K562 (cell line): ENCODE data around the gene RPL18A. TPM values are rescaled to one million over a fixed set of nuclear protein-coding genes. Genes with fewer than 3 reads are reported as not detected.
A peak's percentile ranks its signal among the peaks of the same experiment; 100 is the strongest.

Source experiments
- ARID2 ChIP-seq: fragments of 450-650 bp; IDR thresholded peaks from 2 replicates; pipeline ENCODE4 v1.6.1; 2017; ENCODE audit warnings: antibody characterized with exemption, mild to moderate bottlenecking
- CXXC5 ChIP-seq: fragments of 250-450 bp; sonication (Bioruptor Pico); IDR thresholded peaks from 2 replicates; pipeline ENCODE4 v1.8.0; 2022; ENCODE audit warnings: inconsistent platforms, mild to moderate bottlenecking, moderate library complexity
- FOXK2 ChIP-seq, 2 experiments: fragments of 450-650 bp; IDR thresholded peaks in 1 of 2; conservative IDR thresholded peaks in 1 of 2; 2 replicates each; pipeline ENCODE4 v1.6.1; 2016; ENCODE audit warnings: low read depth in 2 of 2, mild to moderate bottlenecking in 1 of 2
- HNRNPUL1 ChIP-seq: fragments of 200-400 bp; formaldehyde crosslinking; IDR thresholded peaks from 2 replicates; pipeline ENCODE4 v1.6.1; 2017; ENCODE audit warnings: low read length
- KLF1 ChIP-seq: fragments of 450-650 bp; IDR thresholded peaks from 2 replicates; pipeline ENCODE4 v1.6.1; 2016; ENCODE audit warnings: missing genetic modification characterization, missing compliant biosample characterization
- NCOA6 ChIP-seq: fragments of 450-650 bp; IDR thresholded peaks from 2 replicates; pipeline ENCODE4 v1.6.1; 2017; ENCODE audit warnings: mild to moderate bottlenecking
- RBM39 ChIP-seq: fragments of 200-400 bp; formaldehyde crosslinking; optimal IDR thresholded peaks from 2 replicates; pipeline ENCODE3; 2018; ENCODE audit warnings: low read depth, low read length
- RCOR1 ChIP-seq, 2 experiments: IDR thresholded peaks; 2 replicates each; pipeline ENCODE4 v1.6.1; 2012; ENCODE audit warnings: low read depth in 2 of 2, low read length in 2 of 2, borderline replicate concordance in 1 of 2, improper control_type of control experiment in 1 of 2
- RUNX1 ChIP-seq: sonication (generic); IDR thresholded peaks from 2 replicates; pipeline ENCODE4 v1.6.1; 2016; ENCODE audit warnings: antibody characterized with exemption, low read depth
- SIN3A ChIP-seq, 2 experiments: fragments of 150-350 bp in 1 of 2; IDR thresholded peaks; 2 replicates each; pipeline ENCODE4 v1.6.1; 2011 to 2016; ENCODE audit warnings: borderline replicate concordance in 2 of 2, low read depth in 2 of 2, low read length in 2 of 2, mild to moderate bottlenecking in 2 of 2, moderate library complexity in 2 of 2; ENCODE audit not compliant: control insufficient read depth in 1 of 2
- TCF7 ChIP-seq: sonication (generic); IDR thresholded peaks from 2 replicates; pipeline ENCODE4 v1.6.1; 2016; ENCODE audit warnings: antibody characterized with exemption, borderline replicate concordance
- WHSC1 ChIP-seq: IDR thresholded peaks from one replicate; pipeline ENCODE4 v1.6.1; 2012; ENCODE audit warnings: low read length, control low read depth, inconsistent platforms
- ZNF239 ChIP-seq: fragments of 250-450 bp; sonication (Bioruptor Pico); IDR thresholded peaks from 2 replicates; pipeline ENCODE4 v1.4.0; 2020; ENCODE audit warnings: mild to moderate bottlenecking
- ZNF561 ChIP-seq: fragments of 450-650 bp; formaldehyde crosslinking; conservative IDR thresholded peaks from 2 replicates; pipeline ENCODE4 v1.4.0; 2020; ENCODE audit warnings: mild to moderate bottlenecking, moderate library complexity
- ZNF589 ChIP-seq: fragments of 200-800 bp; sonication (Bioruptor generic); IDR thresholded peaks from 2 replicates; pipeline ENCODE4 v1.6.1; 2016; ENCODE audit warnings: low read depth, missing genetic modification characterization, missing compliant biosample characterization
- polyA plus RNA-seq, 8 experiments: library from polyadenylated mRNA; depleted of rRNA in 4 of 8; stranded (reverse) in 5 of 8; unstranded in 3 of 8; fragments of >200 nt; fragmentation: Nextera tagmentation in 2 of 8; fragmentation: Illumina TruSeq in 1 of 8; extraction: Ambion mirVana in 2 of 8; extraction: Trizol in 1 of 8; gene quantifications; 2 replicates each; pipeline versions ENCODE4 v1.2.1 to v1.2.3, GENCODE V29; 2011 to 2014; ENCODE audit warnings: inconsistent platforms in 1 of 8, missing spikeins in 1 of 8
- total RNA-seq, 7 experiments: library from RNA; depleted of rRNA in 6 of 7; stranded (reverse); fragments of >200 nt in 6 of 7; fragmentation: Illumina TruSeq in 2 of 7; extraction: Trizol in 2 of 7; gene quantifications; 2 replicates each; pipeline versions ENCODE4 v1.2.1 to v1.2.3, GENCODE V29; 2011 to 2021; ENCODE audit warnings: low replicate concordance in 1 of 7
- TF ChIP-seq, protein P1 (sequence below): fragments of 450-650 bp; formaldehyde crosslinking; IDR thresholded peaks from 2 replicates; pipeline ENCODE4 v1.4.0; 2022; ENCODE audit warnings: mild to moderate bottlenecking, moderate library complexity
- TF ChIP-seq, protein P2 (sequence below): conservative IDR thresholded peaks from 2 replicates; pipeline ENCODE4 v1.6.1; 2011; ENCODE audit warnings: low read depth, mild to moderate bottlenecking, low read length; ENCODE audit not compliant: control insufficient read depth

The RPL18A gene
- total and polyA plus RNA-seq, 9 of the 15 experiments (the other 6 are each of a cell fraction or from before 2014, with no cell fraction given), result 626 to 2,882 (median 1,895) TPM

DNA sequence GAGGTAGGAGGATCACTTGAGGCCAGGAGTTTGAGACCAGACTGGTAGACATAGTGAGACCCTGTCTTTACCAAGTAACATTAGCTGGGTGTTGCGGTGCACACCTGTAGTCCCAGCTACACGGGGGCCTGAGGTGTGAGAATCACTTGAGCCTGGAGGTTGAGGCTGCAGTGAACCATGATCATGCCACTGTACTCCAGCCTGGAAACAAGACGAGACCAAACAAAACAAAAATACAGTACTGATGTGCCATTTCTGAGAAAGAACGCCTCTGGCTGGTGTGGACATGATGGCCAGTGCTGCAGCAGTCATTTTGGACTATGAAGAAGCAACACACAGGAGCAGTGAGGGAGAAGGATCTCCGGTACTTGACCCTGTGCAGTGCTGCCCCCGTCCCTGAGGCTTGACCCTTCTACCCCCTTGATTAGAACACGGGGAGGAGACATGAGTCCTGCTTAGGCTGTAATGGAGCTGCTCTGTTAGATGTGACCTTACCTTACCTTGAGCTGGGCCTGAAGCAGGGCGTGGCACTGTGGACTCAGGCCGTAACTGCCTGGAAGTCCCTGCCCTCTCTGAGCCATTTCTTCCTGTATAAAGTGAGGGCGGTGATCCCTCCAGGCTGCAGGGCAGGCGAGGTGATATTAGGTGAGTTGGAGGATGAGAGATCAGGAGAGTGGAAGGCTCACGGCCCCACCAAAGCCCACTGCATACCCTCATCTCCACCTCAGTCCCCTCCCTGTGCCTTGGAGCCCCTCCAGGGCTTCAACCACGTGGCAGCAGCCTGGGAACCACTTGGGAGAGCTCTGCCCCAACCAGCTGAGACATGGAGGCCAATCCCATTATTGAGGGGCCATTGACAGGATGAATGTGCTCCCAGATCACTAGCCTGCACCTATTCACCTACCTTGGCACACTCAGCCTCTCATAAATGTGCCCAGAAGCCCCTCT, 5.9 kb downstream of the RPL18A start (continued):
- TF ChIP-seq SIN3A (IDR thresholded peaks at IDR 0.05; ENCODE audit: borderline replicate concordance in 2 of 2, control insufficient read depth in 1 of 2, low read depth in 2 of 2, low read length in 2 of 2) (no peak), ZNF239 (no peak), ZNF589 (no peak), RBM39 (peak; percentile 82), NCOA6 (no peak), HNRNPUL1 (peak; percentile 87; the same call in 1 of the 2 replicates), FOXK2 (conservative IDR thresholded peaks at IDR 0.05 in 1 of 2, IDR thresholded peaks at IDR 0.05 in 1 of 2; ENCODE audit: low read depth in 2 of 2) (no peak), TCF7 (0 out of 2 replicates have a peak, but pooled peaks have one; percentile 9), RCOR1 (IDR thresholded peaks at IDR 0.05; ENCODE audit: borderline replicate concordance in 1 of 2, low read depth in 2 of 2, low read length in 2 of 2) (no peak), CXXC5 (CRISPR knock-in tag) (0 out of 2 replicates have a peak, but pooled peaks have one; percentile 20), ARID2 (no peak), KLF1 (0 out of 2 replicates have a peak, but pooled peaks have one; percentile 73), WHSC1 (no peak), RUNX1 (no peak), ZNF561 (CRISPR knock-in tag) (no peak)
- TF ChIP-seq, protein P1, sequence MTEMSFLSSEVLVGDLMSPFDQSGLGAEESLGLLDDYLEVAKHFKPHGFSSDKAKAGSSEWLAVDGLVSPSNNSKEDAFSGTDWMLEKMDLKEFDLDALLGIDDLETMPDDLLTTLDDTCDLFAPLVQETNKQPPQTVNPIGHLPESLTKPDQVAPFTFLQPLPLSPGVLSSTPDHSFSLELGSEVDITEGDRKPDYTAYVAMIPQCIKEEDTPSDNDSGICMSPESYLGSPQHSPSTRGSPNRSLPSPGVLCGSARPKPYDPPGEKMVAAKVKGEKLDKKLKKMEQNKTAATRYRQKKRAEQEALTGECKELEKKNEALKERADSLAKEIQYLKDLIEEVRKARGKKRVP (CRISPR knock-in tag), result no peak
- TF ChIP-seq, protein P2, sequence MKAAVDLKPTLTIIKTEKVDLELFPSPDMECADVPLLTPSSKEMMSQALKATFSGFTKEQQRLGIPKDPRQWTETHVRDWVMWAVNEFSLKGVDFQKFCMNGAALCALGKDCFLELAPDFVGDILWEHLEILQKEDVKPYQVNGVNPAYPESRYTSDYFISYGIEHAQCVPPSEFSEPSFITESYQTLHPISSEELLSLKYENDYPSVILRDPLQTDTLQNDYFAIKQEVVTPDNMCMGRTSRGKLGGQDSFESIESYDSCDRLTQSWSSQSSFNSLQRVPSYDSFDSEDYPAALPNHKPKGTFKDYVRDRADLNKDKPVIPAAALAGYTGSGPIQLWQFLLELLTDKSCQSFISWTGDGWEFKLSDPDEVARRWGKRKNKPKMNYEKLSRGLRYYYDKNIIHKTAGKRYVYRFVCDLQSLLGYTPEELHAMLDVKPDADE, result 0 out of 2 replicates have a peak, but pooled peaks have one; percentile 13
